NCI-H187 (cell line): ENCODE data around the gene SP8.

Experiments used
- DNase-seq, 2 experiments: peaks; one replicate each; lab custom pipeline; 2025; lab: John Stamatoyannopoulos, UW

The SP8 gene

GRCh38 chr7:20754001-20754400, 32.7 kb downstream of the SP8 start:
- DNase-seq: no peak

- DNase-seq: no peak
Observed at GRCh38 chr7:20749906-20750305, 36.8 kb downstream of the SP8 start.

GRCh38 chr7:20748853-20749252, 37.8 kb downstream of the SP8 start:
- DNase-seq: no peak

GRCh38 chr7:20747001-20747400, 39.7 kb downstream of the SP8 start:
- DNase-seq: no peak

- DNase-seq: no peak
Observed at GRCh38 chr7:20745702-20746101, 41.0 kb downstream of the SP8 start.

GRCh38 chr7:20744954-20745446, 41.7 kb downstream of the SP8 start:
- peak; percentile 39 to 64 for DNase-seq

GRCh38 chr7:20742913-20743312, 43.8 kb downstream of the SP8 start:
- DNase-seq: no peak

- DNase-seq: no peak
Observed at GRCh38 chr7:20741801-20742200, 44.9 kb downstream of the SP8 start.

- no peak for DNase-seq
Observed at GRCh38 chr7:20738518-20739481, 47.9 kb downstream of the SP8 start.

GRCh38 chr7:20737840-20738448, 48.7 kb downstream of the SP8 start:
- no peak for DNase-seq

GRCh38 chr7:20735346-20736065, 51.2 kb downstream of the SP8 start:
- DNase-seq: no peak
